GM12891 (cell line): ENCODE measurements around the gene LTBP1.

ENCODE experiments used
- POLR2A ChIP-seq: IDR thresholded peaks from 2 replicates; pipeline ENCODE4 v1.6.1; 2011; ENCODE audit warnings: low read depth, low read length, control low read depth
- POLR2AphosphoS5 ChIP-seq: IDR thresholded peaks from 2 replicates; pipeline ENCODE4 v1.6.1; 2011; ENCODE audit warnings: low read depth, low read length, control low read depth

DNA sequence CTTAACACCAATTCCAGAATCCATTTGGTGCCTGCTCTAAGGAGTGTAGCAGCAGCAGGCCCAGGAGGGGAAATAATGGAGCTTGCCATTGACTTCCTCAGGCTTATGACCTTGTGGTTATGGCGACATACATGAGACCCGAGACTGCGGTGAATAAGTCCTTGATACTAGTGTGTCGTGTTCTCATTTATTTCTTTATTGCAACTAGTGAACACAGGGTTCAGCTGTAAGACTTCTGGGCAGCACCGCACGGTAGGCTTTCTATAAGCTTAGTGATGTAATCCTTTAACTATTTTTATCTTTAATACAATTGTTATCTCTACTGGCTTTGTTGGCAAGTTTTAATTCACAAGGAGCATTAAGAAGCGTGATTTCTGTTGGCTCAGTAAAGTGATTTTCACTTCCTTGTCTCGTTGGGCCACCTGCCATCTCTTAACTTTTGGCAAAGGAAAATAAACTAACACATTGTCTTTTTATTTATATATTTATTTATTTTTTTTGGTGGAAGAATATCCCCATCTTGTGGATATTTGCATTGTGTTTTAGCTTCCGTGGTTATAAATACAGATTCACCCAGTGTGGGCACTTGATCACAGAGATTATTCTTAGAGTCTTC is 139.8 kb downstream of the LTBP1 start:
- TF ChIP-seq POLR2AphosphoS5 (no peak), POLR2A (no peak)
